ENCODE data around the gene SLC6A13.
"Not testable (repeated sequence)": the region's sequence is repeated elsewhere in the genome, so short reads cannot be mapped to it uniquely, and the experiment has no call there.

The SLC6A13 gene

GRCh38 chr12:195951-196350 is 66.7 kb downstream of the SLC6A13 start:
- no peak for DNase-seq

GRCh38 chr12:195156-195555 is 67.5 kb downstream of the SLC6A13 start:
- no peak for DNase-seq

- no peak for DNase-seq
Measured at GRCh38 chr12:194276-194675, 68.4 kb downstream of the SLC6A13 start.

- DNase-seq = no peak
Measured at GRCh38 chr12:193261-193660, 69.4 kb downstream of the SLC6A13 start.

GRCh38 chr12:191541-191940 is 71.1 kb downstream of the SLC6A13 start:
- no peak for DNase-seq

- DNase-seq = no peak
Measured at GRCh38 chr12:190881-191280, 71.8 kb downstream of the SLC6A13 start.

GRCh38 chr12:189622-189962 is 73.0 kb downstream of the SLC6A13 start:
- DNase-seq = no peak

GRCh38 chr12:188910-189621 is 73.6 kb downstream of the SLC6A13 start:
- peak; percentile 28 for DNase-seq

- not testable (repeated sequence) for DNase-seq
Measured at GRCh38 chr12:187986-188909, 74.4 kb downstream of the SLC6A13 start.

- no peak for DNase-seq
Measured at GRCh38 chr12:186006-186625, 76.5 kb downstream of the SLC6A13 start.

- DNase-seq = no peak
Measured at GRCh38 chr12:185576-185955, 77.1 kb downstream of the SLC6A13 start.

- DNase-seq = no peak
Measured at GRCh38 chr12:184811-185575, 77.6 kb downstream of the SLC6A13 start.

- peak; percentile 62 for DNase-seq
Measured at GRCh38 chr12:182381-182892, 80.2 kb downstream of the SLC6A13 start.

- DNase-seq = no peak
Measured at GRCh38 chr12:181921-182320, 80.7 kb downstream of the SLC6A13 start.

- DNase-seq = no peak
Measured at GRCh38 chr12:180445-180844, 82.2 kb downstream of the SLC6A13 start.

- no peak for DNase-seq
Measured at GRCh38 chr12:179885-180284, 82.8 kb downstream of the SLC6A13 start.

GRCh38 chr12:179131-179884 is 83.3 kb downstream of the SLC6A13 start:
- DNase-seq = no peak

- DNase-seq = no peak
Measured at GRCh38 chr12:178829-179109, 83.9 kb downstream of the SLC6A13 start.

- DNase-seq = no peak
Measured at GRCh38 chr12:177980-178828, 84.4 kb downstream of the SLC6A13 start.

- DNase-seq = no peak
Measured at GRCh38 chr12:177336-177979, 85.2 kb downstream of the SLC6A13 start.
